ENCODE data around the gene MBTPS1.

MBTPS1 gene

DNA sequence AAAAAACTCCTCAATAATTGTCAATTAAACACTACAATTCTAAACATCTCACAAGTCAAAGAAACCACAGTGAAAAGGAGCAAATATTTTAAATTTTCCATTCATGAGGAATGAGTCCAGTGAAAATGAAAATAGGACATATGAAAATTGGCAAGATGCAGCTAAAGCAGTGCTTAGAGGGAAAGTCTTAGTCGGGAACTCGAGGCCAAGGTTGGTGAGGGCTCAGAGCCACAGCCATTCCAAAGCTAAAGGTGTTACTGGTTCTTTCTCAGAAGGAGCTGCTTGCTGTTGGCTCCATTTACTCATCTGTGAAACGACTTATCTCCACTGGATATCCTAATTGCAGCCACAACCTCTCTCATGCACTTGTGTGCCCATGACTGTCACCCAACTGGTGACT, 80.6 kb downstream of the MBTPS1 start:
- H3K9me3 ChIP-seq (ENCODE audit: insufficient read depth, low read length), result no peaks in the 10 kb centered on the region
- H3K27me3 ChIP-seq (ENCODE audit: low read length), result no peaks in the 10 kb centered on the region
- H3K4me2 ChIP-seq (ENCODE audit: low read depth, low read length, poor library complexity, severe bottlenecking), result no peak overlapping the region

DNA sequence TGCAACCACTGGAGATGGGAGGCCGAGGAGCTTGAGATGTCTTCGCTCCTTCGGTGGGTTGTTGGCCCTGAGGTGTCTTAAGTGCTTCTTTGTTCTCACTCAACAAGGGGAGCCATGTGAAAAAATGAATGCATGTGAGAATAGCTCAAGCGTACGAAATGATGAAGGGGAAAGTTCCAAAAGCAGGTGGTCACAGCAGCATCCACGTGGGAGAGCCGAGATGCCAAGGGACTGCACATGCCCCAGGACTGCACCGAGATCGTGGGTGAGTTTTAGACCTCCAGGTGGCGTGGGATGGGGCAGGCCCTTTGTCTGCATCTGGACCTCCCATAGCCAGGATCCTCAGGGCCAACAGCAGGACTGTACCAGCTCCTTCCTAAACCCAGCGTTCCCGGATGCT, 82.2 kb downstream of the MBTPS1 start:
- Histone ChIP-seq H3K36me3 (ENCODE audit: low read length) (no peaks in the 10 kb centered on the region), H3K9me3 (ENCODE audit: insufficient read depth, low read length) (no peaks in the 10 kb centered on the region), H3K27ac (ENCODE audit: low read depth, low read length) (no peak overlapping the region), H3K4me2 (ENCODE audit: low read depth, low read length, poor library complexity, severe bottlenecking) (no peak overlapping the region), H3K79me2 (ENCODE audit: insufficient read depth, low read length) (no peaks in the 10 kb centered on the region), H3K9ac (ENCODE audit: low read length) (no peak overlapping the region), H4K20me1 (ENCODE audit: low read depth, low read length) (no peaks in the 10 kb centered on the region), H2AFZ (ENCODE audit: low read depth, low read length, severe bottlenecking) (no peak overlapping the region), H3K9me2 (replicated peaks; ENCODE audit: insufficient read depth, low read length) (no peaks in the 10 kb centered on the region), H3K27me3 (ENCODE audit: low read length) (no peaks in the 10 kb centered on the region), H3K4me3 (ENCODE audit: insufficient read depth, low read length, poor library complexity, severe bottlenecking) (no peak overlapping the region), H3F3A (ENCODE audit: insufficient read depth) (no peaks in the 10 kb centered on the region)
- TF ChIP-seq, protein P1, sequence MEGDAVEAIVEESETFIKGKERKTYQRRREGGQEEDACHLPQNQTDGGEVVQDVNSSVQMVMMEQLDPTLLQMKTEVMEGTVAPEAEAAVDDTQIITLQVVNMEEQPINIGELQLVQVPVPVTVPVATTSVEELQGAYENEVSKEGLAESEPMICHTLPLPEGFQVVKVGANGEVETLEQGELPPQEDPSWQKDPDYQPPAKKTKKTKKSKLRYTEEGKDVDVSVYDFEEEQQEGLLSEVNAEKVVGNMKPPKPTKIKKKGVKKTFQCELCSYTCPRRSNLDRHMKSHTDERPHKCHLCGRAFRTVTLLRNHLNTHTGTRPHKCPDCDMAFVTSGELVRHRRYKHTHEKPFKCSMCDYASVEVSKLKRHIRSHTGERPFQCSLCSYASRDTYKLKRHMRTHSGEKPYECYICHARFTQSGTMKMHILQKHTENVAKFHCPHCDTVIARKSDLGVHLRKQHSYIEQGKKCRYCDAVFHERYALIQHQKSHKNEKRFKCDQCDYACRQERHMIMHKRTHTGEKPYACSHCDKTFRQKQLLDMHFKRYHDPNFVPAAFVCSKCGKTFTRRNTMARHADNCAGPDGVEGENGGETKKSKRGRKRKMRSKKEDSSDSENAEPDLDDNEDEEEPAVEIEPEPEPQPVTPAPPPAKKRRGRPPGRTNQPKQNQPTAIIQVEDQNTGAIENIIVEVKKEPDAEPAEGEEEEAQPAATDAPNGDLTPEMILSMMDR (IDR thresholded peaks at IDR 0.05; ENCODE audit: insufficient read depth, low read length, poor library complexity, severe bottlenecking), result no peak
- no peak for TF ChIP-seq EZH2phosphoT487 (conservative IDR thresholded peaks at IDR 0.05; ENCODE audit: low read length)

More for the DNA sequence above, 80.6 kb downstream of the MBTPS1 start:
- TF ChIP-seq, protein P1 (IDR thresholded peaks at IDR 0.05; ENCODE audit: insufficient read depth, low read length, poor library complexity, severe bottlenecking), result no peak
- no peak for TF ChIP-seq EZH2phosphoT487 (conservative IDR thresholded peaks at IDR 0.05; ENCODE audit: low read length)
- Histone ChIP-seq H3K79me2 (ENCODE audit: insufficient read depth, low read length) (no peaks in the 10 kb centered on the region), H3K9ac (ENCODE audit: low read length) (no peak overlapping the region), H3K36me3 (ENCODE audit: low read length) (no peaks in the 10 kb centered on the region), H3K27ac (ENCODE audit: low read depth, low read length) (no peak overlapping the region), H3F3A (ENCODE audit: insufficient read depth) (no peaks in the 10 kb centered on the region), H3K4me3 (ENCODE audit: insufficient read depth, low read length, poor library complexity, severe bottlenecking) (no peak overlapping the region), H2AFZ (ENCODE audit: low read depth, low read length, severe bottlenecking) (no peak overlapping the region), H4K20me1 (ENCODE audit: low read depth, low read length) (no peaks in the 10 kb centered on the region), H3K9me2 (replicated peaks; ENCODE audit: insufficient read depth, low read length) (no peaks in the 10 kb centered on the region)

DNA sequence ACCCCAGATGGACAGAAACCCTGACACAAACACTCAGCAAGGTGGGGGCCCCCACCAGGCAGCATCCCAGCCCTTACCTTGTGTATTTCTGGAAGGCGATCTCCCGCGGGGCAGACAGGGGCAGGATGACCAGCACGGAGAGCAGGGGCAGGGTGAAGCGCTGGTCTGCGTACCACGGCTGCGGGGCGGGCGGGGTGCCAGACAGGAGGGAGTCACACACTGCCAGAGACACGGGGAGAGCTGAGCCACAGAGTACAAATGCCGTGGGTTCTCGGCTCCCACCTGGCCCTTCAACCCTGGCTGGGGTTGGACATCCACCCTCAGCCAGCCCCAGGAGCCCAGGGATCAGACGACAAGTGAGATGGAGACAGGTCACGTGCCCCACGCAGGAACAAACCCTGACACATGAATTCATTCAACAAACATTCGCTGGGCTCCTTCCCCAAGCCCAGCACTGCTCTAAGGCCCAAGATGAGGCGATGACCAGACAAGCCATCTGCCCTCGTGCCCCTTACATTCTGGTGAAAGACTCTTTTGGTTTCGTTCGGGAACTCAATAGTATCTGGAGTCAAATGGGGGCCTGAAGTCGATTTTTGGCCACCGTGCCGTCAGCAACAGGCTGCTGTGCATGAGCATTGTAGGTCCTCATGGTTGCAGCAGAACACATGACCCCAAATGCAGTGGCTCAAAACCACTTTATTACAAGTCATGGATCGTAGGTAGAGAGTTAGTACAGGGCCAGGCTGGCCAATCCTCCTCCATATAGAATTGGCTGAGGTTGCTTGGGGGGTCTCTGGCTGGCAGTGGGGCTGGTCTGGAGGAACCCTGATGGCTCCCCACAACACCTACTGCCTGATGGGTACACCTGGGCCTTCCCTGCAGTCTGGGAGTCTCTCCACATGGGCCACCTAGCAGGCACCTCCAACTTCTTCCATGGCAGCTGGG, 83.2 kb downstream of the MBTPS1 start:
- Histone ChIP-seq H3K36me3 (ENCODE audit: low read length) (no peaks in the 10 kb centered on the region), H3K27ac (ENCODE audit: low read depth, low read length) (no peak overlapping the region), H2AFZ (ENCODE audit: low read depth, low read length, severe bottlenecking) (no peak overlapping the region)

More for the DNA sequence above, 83.2 kb downstream of the MBTPS1 start:
- no peak overlapping the region for H3K4me3 ChIP-seq (ENCODE audit: insufficient read depth, low read length, poor library complexity, severe bottlenecking)
- H3F3A ChIP-seq (ENCODE audit: insufficient read depth), result no peaks in the 10 kb centered on the region
- H3K4me2 ChIP-seq (ENCODE audit: low read depth, low read length, poor library complexity, severe bottlenecking), result no peak overlapping the region
- H3K9me3 ChIP-seq (ENCODE audit: insufficient read depth, low read length), result no peaks in the 10 kb centered on the region
- H4K20me1 ChIP-seq (ENCODE audit: low read depth, low read length), result no peaks in the 10 kb centered on the region
- H3K79me2 ChIP-seq (ENCODE audit: insufficient read depth, low read length), result no peaks in the 10 kb centered on the region
- no peaks in the 10 kb centered on the region for H3K9me2 ChIP-seq (replicated peaks; ENCODE audit: insufficient read depth, low read length)
- H3K9ac ChIP-seq (ENCODE audit: low read length), result no peak overlapping the region
- TF ChIP-seq EZH2phosphoT487 (conservative IDR thresholded peaks at IDR 0.05; ENCODE audit: low read length), result no peak
- TF ChIP-seq, protein P1 (IDR thresholded peaks at IDR 0.05; ENCODE audit: insufficient read depth, low read length, poor library complexity, severe bottlenecking), result no peak
- no peaks in the 10 kb centered on the region for H3K27me3 ChIP-seq (ENCODE audit: low read length)
